NCI-H748 (cell line): ENCODE data around the gene SLC6A17.
A peak's percentile ranks its signal among the peaks of the same experiment; 100 is the strongest.

ENCODE experiments used
- DNase-seq: peaks from one replicate; lab custom pipeline; 2025; ENCODE audit not compliant: unreplicated experiment; lab: John Stamatoyannopoulos, UW

SLC6A17 gene

DNA sequence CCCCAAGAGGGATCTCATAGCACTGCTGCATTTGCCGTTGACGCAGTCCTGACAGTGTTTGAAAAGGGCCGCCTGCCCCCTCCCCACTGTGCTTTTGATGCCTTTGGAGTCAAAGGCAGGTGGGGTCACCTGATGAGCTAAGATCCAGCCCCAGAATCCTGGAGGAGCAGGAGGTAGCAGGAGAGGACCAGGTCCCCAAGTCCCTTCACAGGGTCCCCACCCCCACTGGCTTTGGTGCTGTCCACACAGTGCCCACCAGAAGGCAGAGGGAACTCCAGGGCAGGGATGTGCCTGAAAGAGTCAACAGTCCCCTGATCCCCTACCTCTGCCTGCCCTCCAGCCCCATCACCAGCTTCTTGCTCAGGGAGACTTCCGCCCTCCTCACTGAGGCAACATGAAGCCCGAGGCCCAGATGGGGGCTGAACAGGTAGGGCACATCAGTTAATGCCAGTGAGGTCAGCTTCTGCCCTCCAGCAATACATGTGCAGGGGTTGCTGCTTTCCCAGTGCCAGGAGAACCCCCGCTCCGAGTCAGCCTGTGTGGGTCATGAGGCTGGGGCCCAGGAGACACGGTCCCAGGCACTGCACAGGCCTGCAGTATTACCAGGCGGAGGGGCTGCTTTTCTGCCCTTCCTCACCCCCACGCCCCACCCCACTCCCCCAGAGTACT lies 51.0 kb downstream of the SLC6A17 start:
- no peak for DNase-seq

DNA sequence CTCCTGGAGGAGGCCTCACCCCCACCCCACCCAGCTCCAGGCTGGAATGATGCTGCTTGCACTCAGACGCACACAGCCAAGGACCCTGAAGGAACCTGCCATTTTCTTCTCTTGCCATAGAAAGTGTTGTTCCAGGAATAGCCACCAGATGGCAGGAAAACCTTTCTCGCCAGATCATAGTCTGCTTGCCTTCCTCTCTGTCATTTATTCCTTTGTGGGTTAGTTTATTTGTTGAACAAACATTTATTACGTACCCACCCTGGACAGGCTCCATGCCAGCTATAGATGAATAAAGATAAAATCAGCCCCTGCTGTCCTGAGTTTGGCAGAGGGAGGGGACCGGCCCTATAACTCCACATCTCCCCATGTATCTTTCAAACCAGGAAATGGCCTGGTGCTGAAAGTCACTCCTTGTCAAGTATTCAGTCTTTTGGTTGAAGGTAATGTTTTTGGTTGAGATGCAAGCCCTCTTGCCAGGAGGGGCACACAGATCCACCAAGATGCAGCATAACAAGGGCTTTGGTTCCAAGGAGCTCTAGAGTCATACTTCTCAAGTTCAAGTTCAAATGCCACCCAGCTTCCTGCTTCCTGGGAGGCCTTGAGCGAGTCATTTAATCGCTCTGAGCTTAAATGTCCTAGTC lies 52.8 kb downstream of the SLC6A17 start:
- DNase-seq, result peak; percentile 80

DNA sequence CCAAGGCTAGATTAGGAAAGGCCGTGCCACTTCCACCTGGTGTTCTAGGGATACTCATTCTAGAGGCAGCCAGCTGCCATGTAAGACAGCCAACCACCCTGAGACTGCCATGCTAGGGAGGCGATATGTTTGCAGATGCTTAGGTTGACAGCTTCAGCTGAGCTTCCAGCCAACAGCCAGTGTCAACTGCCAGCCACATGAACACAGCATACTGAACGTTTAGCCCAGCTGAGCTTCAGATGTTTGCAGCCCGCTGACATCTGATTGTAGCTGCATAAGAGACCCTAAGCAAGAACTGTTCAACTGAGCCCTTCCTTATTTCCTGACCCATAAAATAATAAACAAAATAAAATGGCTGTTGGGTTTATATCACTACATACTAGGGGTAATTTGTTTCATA lies 54.9 kb downstream of the SLC6A17 start:
- no peak for DNase-seq

DNA sequence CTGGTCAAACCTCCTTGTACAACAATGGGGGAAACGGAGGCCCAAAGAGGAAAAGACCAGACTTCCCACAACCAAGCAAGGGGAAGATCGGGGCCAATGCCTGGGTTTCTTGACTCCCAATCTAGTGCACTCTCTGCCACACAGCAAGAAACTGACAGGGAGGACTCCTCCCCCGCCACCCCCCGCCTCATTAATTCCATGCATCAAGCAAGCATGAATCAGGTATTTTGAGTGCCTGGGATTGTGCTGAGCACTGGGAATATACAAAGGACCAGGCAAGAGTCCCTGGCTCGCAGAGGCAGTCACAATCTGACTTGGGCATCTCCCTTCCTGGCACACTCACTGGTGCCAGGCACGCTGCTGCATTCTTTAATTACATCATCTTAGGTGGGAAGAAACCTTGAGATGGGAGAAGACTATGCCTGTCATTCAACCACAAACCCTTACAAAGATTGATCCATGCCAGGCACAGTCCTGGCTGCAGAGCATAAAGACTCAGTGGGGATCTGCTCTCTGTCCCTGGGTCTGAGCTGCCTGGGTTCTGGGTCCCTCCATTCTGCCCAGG lies 55.4 kb downstream of the SLC6A17 start:
- DNase-seq, result no peak

DNA sequence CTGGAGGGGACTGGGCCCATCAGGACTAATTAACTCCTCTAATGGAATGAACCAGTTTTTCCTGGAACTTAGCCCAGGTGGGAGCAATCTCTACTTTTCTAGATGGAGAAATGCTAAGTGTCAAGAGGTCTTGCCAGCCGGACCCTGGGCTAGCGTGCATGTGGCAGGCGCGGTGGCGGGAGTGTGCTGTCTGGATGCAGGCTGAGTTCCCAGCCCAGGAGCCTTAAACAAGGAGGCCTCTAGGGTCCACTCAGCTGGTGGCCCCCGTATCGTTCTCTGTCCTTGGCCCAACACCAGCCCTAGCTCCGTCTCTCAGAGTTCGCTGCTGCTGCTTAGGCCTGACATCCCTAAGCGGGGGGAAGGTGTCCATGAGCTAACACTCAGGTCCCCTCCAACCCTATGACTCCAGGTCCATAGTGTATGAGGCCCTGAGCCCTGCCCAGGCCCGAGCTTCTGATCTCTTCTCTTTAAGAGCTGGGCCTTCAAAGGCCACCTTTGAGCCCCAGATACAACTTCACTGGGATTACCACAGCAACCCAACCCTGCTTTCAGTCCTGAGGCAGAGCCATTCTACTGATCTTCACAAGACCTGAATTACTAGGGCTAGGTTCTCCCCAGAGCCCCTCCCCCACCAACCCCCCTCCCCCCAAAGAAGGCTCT lies 56.1 kb downstream of the SLC6A17 start:
- DNase-seq, result no peak

DNA sequence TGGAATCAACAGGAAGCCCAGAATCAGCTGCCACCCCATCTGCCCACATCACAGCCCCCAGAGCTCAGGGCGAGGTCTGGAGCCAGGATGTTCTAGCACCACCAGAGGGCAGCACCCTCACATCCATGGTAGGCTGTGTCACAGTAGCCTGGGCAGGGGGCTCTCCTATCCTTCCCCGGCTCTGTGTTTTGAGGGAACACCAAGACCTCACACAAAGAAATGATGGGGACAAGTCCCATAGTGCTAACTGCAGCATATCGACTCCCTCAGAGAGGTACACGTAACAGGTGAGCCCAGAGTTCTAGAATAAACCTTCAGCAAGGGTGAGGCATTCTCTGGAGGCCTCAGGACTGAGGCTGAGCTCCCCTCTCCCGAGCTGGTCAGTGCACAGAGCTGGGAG lies 57.5 kb downstream of the SLC6A17 start:
- DNase-seq, result peak; percentile 77

DNA sequence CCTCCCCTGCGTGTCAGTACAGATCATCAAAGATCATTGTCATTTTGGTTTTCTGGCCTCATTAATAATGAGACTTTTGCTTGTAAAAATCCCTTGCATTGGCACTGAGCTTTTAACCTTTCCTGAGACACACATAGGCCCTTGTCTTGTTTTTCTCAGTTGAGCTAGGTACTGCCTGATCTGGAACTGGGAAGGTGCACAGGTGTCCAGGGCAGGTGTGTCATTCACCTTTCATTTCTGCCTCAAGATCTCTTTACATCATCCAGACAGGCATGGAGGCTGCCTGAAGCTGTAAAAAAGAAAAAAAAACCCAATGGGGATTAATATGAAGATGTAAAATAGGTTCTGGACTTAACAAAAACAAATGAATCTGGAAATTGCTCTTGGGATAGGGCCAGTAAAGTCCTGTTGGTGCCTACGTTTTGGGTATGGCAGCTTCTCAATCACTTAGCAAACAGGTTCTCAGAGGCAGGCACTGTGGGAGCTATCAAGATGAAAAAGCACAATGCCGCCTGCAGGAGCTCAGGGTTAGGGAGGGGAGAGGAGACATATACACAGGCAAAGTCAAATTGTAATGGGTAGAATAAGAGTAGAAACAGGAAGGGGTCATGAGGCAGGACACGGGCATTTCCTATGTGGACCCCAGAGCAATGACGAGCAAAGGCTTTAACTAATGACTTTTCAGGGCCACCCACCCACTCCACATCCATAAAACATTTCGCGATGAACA lies 58.8 kb downstream of the SLC6A17 start:
- DNase-seq, result peak; percentile 40

DNA sequence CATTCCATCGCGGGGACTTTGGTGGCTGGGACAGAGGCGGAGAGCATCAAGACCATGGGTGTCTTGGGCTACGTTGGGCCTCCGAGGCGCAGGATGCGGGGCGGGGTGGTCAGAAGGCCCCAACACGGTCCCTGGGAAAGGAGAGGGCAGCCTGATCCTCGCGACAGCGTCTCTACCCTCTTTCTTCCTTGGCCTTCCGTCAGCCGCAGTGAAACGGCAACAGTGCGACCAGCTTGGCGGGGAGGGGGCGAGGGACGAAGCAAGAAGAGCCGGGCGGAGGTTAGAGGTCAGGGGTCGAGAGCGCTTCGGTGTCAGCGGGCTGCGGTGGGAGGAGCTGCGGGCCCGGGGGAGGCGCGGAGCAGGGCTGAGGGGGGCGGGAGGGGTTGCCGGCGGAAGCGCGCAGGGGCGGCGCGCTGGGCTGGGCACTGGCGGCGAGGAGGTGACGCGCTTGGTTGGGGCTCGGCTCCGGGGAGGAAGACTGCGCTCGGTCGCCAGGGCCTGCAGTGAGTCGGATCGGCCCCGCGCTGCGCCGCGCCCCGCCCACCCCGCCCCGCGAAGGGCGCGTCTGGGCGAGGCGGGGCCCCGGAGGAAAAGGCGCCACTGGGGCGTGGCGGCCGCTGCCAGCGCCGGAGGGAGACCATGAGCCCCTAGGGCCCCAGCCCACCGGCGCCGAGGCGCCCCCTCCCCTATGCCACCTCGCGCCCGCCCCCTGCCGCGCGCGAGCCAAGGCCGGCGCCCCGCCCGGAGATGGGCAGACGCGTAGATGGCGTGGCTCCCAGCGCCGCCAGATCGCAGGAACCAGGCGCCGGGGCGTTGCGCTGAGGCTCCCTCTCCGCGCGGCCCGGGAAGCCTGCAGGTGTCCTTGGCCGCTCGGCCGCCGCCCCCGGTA lies 59.7 kb downstream of the SLC6A17 start, which contains the start of gene KCNC4:
KCNC4 (plus strand) TSS at position 600 of the 889 bp plus-strand sequence. CDS start 1,186 bp downstream, outside the sequence.
- peak; percentile 93 for DNase-seq

DNA sequence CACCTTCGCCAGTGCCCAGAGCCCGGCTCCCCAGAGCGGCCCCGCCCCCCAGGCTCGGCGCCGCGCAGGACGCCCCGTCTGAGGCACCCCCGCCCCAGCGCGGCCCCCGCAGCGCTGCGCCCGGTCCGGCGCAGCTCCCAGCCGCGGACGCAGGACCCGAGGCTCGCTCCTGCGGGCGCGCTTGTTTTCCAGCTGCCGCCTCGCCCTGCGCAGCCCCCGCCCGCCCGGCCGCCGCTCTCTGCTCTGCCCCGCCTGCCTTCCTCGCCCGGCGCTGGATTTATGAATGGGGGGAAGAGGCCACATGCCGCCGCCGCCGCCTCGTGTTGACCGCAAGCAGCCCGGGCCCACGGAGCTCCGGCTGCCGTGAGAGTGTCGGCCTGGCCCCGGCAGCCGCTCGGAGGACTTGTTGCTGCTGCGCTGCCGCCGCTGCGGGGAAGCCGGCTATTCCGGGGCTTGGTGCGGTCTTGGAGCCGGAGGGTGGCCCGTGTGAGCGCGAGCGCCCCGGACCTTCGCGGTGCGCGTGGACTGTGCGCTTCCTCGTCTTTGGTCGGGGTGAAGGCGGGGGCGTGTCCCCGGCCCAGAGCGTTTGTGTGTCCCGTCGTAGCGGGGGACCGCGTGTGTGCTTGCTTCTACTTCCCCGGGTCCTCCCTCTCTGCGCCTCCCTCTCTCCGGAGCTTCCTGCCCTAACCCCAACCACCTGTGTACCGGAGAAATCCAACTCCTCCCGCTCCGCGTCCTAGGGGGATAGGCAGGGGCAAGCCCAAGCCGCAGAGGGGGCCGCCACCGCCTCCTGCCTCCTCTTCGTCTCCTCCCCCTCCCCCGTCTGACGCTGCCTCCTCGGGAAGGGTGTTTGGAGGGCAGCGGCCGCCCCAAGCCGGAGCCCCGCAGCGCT lies 60.6 kb downstream of the SLC6A17 start:
- peak; percentile 77 for DNase-seq

DNA sequence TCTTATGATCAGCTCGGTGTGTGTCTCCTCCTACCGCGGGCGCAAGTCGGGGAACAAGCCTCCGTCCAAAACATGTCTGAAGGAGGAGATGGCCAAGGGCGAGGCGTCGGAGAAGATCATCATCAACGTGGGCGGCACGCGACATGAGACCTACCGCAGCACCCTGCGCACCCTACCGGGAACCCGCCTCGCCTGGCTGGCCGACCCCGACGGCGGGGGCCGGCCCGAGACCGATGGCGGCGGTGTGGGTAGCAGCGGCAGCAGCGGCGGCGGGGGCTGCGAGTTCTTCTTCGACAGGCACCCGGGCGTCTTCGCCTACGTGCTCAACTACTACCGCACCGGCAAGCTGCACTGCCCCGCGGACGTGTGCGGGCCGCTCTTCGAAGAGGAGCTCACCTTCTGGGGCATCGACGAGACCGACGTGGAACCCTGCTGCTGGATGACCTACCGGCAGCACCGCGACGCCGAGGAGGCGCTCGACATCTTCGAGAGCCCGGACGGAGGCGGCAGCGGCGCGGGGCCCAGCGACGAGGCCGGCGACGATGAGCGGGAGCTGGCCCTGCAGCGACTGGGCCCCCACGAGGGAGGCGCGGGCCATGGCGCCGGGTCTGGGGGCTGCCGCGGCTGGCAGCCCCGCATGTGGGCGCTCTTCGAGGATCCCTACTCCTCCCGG lies 61.3 kb downstream of the SLC6A17 start:
- peak; percentile 61 for DNase-seq

DNA sequence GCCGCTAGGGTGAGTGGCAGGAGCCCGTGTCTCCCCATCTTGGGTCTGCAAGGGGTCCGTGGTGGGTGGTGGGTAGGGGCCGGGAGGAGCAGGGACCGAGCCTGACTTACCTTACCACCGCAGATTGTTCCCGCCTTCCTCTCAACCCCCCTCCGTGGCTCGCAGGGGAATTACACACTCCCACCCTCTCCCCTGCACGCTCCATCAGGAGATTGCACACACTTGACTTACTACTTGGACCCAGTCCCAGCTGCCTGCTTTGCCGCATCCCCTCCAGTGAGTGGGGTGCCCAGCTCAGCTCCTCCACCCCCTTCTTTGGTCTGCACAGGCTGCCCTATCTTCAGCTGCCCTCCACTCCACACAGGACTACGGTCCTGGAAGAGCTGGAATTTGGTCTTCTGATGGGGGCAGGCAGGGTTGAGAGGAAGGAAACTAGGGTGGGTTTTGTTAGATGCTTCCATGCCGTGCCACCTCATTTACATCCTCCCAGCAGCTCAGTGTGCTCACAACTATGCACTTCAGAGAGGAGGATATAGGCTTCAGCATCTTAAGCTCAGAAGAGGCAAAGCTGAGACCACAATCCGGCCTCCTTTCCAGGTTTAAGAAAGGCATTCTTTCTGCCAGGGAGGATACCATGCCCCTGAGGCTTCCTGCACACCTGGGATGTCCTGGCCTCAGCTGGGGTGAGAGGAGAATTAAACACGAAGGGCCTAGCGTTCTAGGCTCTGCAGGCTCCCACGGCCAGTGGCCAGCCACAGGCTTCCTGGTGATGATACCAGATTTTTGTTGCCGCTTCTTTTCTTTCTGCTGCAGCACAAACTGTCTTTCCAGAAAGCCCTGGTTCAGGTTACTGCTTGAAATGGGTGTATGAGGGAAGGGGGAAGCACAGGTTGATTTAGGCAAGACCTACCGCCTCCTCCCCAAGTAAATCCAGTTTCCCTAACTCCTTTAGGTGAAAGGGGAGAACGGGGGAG lies 62.2 kb downstream of the SLC6A17 start:
- peak; percentile 69 for DNase-seq

DNA sequence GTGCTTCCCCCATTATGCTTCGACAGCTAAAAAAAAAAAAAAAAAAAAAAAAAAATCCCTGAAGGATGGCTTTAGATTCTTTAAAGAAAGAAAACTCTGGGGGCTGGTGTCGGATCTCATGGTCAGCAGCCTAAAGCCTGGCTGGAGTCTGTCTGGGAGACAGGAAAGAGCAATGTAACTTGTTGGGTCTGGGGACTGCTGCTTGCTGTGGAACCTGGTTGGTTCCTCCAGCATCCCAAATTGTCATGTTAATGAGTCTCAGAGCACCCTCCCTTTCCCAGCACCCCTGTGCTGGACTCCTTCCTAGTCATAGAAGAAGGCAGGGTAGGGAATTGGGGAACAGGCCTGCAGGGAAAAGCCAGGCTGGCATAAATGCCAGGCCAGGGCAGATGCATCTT lies 62.8 kb downstream of the SLC6A17 start:
- DNase-seq, result no peak

DNA sequence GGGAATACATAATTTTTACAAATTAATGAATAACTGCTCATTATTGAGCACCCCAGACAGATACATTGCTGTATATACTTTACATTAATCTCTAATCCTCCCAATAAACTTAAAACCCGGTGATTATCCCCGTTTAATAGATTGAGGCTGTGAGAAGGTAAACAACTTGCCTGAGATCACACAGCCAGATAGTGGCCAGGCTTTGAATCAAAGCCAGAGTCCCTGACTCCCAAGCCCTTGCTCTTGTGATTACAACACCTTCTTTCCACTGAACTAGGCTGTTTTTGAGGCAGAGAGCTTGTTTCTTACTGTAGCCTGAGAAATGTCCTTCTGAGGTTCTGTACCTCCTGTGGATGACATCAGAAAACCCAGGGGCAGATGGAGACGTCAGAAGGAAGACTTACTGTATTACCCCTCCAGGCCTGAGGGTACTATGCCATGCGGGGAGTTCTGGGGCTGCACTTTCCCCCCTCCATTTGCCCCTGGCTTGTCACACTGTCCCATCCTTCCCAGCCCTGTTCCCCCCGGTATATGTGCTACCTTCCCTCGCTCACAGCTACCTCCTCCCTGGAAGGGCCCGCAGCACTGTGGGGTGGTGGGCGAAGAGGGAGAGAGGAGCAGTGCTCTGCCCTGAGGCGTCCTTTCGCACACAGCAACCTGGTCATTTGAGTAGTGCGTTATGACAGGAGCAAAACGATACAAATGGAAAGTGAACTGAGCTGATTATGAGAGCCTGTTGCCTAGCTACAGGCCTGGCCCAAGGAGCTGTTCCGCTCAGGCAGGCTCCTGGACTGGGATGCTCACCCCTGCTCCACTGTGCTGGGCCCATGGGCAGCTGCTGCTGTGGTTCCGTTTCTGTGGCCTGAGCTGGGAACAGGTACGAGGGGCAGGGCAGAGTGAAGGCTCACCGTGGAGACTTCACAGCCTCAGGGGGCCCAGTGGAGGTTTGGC lies 64.4 kb downstream of the SLC6A17 start:
- DNase-seq, result peak; percentile 6

DNA sequence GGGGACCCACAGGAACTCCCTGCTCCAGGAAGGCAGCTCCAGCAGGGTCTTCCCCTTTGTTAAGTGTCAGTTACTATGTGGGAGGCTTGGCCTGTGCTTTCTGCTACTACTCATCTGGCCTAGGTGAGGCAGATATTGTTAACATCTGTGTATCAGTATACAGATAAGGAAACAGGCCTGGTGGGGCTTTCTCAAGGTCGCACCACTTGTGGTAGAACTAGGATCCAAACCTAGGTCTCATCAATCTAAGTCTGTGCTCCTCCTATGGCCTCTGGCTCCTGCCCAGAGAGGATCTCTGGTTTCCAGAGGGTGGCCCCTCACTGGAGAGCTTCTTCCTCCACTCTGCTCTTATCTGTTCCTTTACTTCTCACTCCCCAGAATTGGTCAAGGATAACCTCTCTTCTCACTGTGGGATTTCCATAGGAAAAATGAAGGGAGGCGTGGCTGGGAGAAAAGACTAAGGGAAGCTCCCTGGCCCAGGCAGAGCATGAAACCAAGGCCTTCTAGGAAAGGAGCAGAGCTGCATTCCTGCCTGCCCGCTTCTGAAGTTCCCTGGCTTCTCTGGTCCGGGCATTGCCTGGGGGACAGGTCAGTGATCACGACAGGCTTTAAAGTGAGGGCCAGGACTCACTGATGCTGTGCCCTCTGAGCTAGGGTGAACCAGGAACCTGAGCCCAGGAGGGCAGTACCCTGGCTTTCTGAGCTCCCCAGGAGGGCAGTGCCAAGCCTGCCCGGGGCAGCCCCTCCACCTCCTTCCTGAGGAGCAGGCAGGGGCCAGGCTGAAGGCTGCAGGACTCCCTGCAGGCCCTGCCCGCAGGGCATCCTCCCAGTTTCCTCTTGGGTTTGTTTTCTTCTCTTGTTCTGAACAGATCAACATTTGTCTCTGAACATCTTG lies 65.6 kb downstream of the SLC6A17 start:
- DNase-seq, result no peak

DNA sequence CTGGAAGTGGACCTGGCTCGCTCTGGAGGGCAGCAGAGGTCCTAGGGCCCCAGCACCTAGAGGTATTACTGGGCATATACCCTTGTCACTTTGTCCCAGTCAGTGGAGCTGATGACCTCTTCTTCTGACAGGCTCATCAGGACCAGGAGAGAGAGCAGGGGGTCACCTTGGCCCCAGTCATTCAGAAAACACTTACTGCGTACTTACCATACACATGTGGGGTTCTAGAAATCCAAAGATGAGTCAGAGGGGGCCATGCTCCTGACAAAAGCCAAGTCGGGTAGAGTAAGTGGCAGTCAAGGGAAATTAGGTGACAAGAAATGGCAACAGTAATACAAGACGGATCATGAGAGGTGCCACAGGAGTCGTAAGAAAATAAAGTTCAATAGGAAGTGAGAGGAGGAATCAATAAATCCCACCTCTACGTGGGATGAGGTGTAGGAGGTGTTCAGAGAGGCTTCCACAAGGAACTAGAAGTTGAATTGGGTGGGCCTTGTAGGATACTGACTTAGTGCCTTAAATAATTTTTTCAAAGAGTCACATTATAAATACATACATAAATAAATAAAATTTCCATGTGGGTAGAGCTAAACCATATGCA lies 66.7 kb downstream of the SLC6A17 start:
- no peak for DNase-seq
